H7 (cell line): ENCODE data around the gene LCN12. TPM values are rescaled to one million over a fixed set of nuclear protein-coding genes. Genes with fewer than 3 reads are reported as not detected.

ENCODE experiments used
- DNase-seq: peaks from one replicate; pipeline ENCODE4 v3.0.0; 2012
- H3K27me3 ChIP-seq: 2 replicates; pipeline ENCODE4 v1.6.0; 2011; ENCODE audit warnings: mild to moderate bottlenecking, low read length; ENCODE audit not compliant: control insufficient read depth, insufficient read depth
- H3K36me3 ChIP-seq: replicated peaks from 2 replicates; pipeline ENCODE4 v1.5.1; 2011; ENCODE audit warnings: low read length; ENCODE audit not compliant: control insufficient read depth, insufficient read depth
- H3K4me3 ChIP-seq: 2 replicates; pipeline ENCODE4 v1.5.1; 2011; ENCODE audit warnings: low read depth, mild to moderate bottlenecking, control low read depth, low read length, moderate library complexity; ENCODE audit not compliant: insufficient read depth
- total RNA-seq: library from RNA; depleted of rRNA; stranded (reverse); fragments of >200 nt; shearing (Covaris generic); gene quantifications from 2 replicates; pipeline ENCODE4 v1.2.3, GENCODE V29; 2014

LCN12 gene
- total RNA-seq, 1 experiment from 2014 or later = 0.38 TPM

DNA sequence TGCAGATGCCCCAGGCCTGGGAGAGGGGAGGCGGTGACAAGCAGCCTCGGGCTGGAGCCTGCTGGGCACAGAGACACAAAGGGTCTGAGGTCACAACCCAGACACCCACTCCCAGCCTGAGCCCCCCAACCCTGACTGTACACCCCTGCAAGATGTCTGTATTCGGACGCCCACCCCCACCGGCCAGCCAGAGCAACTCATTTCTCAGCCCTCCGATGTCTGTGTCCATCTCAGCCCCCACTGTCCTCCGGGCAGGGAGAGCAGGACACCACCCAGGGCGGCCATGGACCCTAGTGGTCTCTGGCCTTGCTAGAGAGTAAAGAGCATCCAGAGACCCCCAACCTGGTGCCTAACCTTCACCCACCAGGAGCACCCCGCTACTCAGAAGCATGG, 3.9 kb downstream of the LCN12 start:
- Histone ChIP-seq H3K36me3 (no peaks in the 10 kb centered on the region), H3K27me3 (no peaks in the 10 kb centered on the region), H3K4me3 (no peak overlapping the region)
- DNase-seq = no peak

- no peaks in the 10 kb centered on the region for H3K36me3 ChIP-seq
- no peak overlapping the region for H3K4me3 ChIP-seq
- no peaks in the 10 kb centered on the region for H3K27me3 ChIP-seq
- DNase-seq = no peak
Measured at GRCh38 chr9:136956604-136957003, 4.5 kb downstream of the LCN12 start.

DNA sequence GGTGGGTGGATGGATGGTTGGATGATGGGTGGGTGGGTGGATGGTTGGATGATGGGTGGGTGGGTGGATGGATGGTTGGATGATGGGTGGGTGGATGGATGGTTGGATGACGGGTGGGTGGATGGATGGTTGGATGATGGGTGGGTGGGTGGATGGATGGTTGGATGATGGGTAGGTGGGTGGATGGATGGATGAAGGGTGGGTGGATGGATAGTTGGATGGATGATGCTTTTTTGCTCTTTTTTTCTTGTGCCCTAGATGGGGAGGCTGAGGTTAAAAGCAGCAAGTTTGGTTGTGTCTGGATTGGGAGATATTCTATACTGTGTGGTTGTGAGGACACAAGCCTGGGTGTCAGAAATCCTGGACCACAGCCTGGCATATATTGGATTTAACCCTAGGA, 5.4 kb downstream of the LCN12 start:
- no peaks in the 10 kb centered on the region for H3K27me3 ChIP-seq
- no peak for DNase-seq
- no peaks in the 10 kb centered on the region for H3K36me3 ChIP-seq
- H3K4me3 ChIP-seq = no peak overlapping the region

- no peaks in the 10 kb centered on the region for H3K27me3 ChIP-seq
- DNase-seq = no peak
- H3K4me3 ChIP-seq = no peak overlapping the region
- no peaks in the 10 kb centered on the region for H3K36me3 ChIP-seq
Measured at GRCh38 chr9:136957901-136958300, 5.8 kb downstream of the LCN12 start.

- no peaks in the 10 kb centered on the region for H3K27me3 ChIP-seq
- no peak for DNase-seq
- no peaks in the 10 kb centered on the region for H3K36me3 ChIP-seq
- H3K4me3 ChIP-seq = no peak overlapping the region
Measured at GRCh38 chr9:136958473-136958872, 6.4 kb downstream of the LCN12 start.

DNA sequence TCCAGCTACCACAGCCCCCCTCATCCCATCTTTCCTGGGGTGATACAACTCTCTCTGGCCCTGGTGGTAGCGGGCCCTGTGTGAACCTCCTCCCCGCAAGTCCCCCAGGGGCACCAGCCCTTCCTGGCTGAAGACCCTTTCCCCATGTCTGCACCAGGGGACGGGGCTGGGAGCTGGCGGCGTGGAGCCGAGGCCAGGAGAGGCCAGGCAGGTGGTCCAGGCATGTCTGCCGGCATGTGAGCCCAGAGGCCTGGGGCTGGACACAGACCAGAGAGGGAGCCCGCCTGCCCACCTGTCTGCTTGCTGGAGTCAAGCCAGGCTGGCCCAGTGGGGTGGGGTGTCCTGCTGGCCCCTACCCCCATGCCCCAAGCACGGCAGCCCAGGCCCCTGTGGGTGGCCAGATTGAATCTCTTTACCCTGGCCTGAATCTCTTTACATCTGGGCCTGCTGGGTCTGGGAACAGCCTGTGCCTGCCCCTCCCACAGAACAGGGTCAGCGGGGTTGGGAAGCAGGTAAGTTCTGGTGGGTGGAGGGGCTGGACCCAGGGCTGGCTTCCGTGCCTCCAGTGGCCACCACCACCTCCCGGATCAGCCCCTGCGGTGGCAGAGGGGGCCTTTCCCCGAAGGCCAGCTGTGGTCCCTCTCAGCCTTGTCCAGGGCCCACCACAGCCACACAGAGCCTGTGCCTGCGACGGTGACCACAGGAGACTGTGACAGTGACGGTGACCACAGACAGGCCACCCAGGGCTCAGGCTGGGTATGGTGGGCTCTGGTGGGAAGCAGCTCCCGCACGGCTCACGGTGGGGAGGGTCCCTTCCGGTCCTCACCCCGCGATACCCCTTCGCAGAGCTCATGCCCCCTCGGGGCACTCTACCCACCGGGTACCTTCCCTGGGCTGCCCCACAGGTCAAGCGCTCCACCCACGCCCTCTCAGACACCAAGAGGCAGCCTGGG, 7.1 kb downstream of the LCN12 start:
- no peak overlapping the region for H3K4me3 ChIP-seq
- H3K27me3 ChIP-seq = no peaks in the 10 kb centered on the region
- no peak for DNase-seq
- H3K36me3 ChIP-seq = no peaks in the 10 kb centered on the region

DNA sequence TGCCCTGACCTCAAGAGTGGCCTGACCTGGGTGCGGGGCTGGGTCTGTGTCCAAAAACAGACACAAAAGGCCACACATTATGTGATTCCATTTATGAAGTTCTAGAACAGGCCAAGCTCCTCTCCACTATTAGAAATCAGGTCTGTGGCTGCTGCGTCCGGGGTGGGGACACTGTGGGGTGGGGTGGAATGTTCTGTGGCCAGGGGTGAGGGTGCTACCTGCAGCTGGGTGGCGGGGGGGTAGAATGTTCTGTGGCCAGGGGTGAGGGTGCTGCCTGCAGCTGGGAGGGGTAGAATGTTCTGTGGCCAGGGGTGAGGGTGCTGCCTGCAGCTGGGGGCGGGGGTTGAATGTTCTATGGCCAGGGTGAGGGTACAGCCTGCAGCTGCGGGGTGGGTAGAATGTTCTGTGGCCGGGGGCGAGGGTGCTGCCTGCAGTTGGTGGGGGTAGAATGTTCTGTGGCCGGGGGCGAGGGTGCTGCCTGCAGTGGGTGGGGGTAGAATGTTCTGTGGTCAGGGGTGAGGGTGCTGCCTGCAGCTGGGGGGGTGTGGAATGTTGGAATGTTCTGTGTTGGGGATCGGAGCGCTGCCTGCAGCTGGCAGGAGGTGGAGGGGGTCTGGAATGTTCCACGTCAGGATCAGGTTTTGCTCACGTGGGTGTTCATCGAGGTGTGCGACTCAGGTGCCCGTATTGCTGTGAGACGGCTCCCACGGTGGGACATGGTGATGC, 8.3 kb downstream of the LCN12 start:
- Histone ChIP-seq H3K36me3 (no peaks in the 10 kb centered on the region), H3K4me3 (no peak overlapping the region), H3K27me3 (no peaks in the 10 kb centered on the region)
- no peak for DNase-seq

DNA sequence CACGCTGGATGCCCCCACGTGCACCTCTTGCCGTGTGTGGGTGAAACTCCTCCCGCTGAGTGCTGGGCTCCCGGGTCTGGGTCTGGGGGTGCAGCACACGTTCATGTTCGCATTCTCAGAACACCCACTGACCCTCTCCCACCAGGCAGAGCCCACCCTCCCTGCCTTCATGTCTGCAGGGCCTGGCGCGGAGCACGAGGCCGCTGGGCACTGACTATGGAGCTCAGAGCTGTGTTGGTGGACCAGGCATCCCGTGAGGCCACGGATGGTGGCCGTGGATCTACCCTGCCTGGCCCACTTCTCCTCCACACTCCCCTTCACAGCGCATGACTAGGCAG, 8.8 kb downstream of the LCN12 start:
- Histone ChIP-seq H3K27me3 (no peaks in the 10 kb centered on the region), H3K36me3 (no peaks in the 10 kb centered on the region), H3K4me3 (no peak overlapping the region)
- no peak for DNase-seq

DNA sequence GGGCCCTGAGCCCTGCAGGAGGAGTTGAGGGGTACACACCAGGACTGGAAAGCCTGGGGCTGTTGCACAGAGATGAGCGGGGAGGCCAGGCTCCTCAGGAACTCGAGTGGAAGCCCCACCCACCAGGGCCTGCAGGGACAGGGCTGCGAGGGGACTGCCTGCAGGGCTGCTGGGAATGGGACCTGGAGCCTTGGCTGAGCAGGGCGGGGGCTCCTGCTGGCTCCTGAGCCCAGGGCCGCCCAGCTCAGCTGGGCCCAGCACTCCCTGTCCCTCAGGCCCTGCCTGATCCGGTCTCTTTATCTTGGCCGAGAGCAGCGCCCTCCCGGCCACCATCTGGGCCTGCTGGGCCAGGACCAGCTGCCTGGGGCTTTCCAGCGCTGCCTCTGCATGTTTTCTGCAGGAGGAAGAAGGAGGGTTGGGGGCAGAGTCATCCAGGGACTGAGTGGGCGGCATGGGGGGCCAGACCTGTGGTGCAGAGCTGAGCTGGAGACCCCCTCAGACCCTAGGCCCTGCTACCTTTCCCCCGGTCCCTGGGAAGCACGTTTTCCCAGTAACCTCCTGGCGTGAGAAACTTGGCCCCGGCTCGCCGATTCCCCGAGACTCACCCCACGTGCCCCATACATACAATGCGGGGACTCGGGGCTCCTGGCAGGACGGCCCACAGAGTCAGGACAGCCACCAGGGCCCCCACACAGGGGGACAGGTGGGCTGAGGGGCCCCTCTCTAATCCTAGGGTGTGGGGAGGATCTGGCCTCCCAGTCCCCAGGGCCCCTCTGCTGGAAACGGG, 9.4 kb downstream of the LCN12 start:
- no peak for DNase-seq
- H3K4me3 ChIP-seq = no peak overlapping the region
- H3K36me3 ChIP-seq = no peaks in the 10 kb centered on the region
- H3K27me3 ChIP-seq = no peaks in the 10 kb centered on the region

- H3K27me3 ChIP-seq = no peaks in the 10 kb centered on the region
- no peak overlapping the region for H3K4me3 ChIP-seq
- no peak for DNase-seq
- H3K36me3 ChIP-seq = no peaks in the 10 kb centered on the region
Measured at GRCh38 chr9:136962163-136962562, 10.1 kb downstream of the LCN12 start.

DNA sequence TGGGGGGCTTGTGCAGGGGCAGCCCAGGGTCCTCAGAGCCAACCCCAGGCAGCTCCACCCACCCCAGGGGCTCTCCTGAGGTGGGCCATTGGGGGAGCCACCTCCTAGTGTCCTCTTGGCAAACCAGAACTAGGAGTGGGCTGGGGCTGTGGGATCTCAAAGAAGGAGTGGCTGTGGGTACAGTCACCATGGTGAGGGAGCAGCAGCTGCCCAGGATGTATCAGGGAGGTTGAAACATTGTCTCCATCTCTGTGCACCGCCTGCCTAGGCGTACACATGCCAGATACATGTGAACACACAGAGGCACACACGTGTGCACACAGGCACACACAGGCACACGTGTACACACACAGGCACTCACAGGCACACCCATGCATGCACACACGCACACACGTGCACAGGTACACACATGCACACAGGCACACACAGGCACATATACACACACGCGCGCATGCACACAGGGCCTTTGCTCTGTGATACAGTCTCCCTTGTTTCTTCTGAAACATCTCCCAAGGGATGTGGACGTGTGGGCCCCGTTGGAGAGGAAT, 10.7 kb downstream of the LCN12 start:
- Histone ChIP-seq H3K4me3 (no peak overlapping the region), H3K36me3 (no peaks in the 10 kb centered on the region), H3K27me3 (no peaks in the 10 kb centered on the region)
- DNase-seq = no peak

DNA sequence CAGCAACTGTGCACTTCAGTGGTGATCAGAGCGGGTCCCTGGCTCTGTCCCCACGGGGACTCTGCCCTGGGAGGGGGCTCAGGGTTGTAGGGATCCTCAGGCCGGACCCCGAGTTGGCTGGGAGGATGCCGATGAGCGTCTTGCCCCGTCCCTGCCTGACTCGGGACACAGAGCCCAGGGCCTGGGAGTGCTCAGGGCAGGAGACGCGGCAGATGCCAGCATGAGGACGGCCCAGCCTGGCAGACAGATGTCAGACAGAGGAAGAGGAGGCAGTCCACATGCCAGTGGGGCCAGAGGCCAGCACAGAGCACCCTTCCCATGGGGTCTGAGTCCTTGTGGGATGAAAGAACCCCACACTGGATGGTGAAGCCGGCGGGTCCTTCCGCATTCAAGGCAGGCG, 11.3 kb downstream of the LCN12 start:
- DNase-seq = no peak
- Histone ChIP-seq H3K36me3 (no peaks in the 10 kb centered on the region), H3K27me3 (no peaks in the 10 kb centered on the region), H3K4me3 (no peak overlapping the region)

DNA sequence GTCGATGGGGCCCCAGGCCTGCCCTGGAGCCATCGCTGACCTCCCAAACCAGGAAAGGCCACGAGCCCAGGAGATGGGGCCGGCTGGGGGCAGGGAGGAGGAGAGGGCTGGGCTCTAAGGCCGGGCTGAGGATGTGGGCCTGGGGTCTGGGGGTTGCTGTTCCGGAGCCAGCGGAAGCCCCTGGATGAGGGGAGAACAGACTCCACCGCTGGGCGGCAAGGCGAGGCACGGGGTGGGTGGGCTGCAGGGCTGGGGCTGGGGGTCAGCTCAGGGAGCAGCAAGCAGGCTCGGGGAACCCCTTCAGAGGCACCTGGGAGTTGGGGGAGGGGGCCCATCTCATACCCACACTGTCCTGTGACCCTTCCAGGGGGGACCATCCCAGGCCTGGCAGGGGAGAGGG, 11.7 kb downstream of the LCN12 start:
- Histone ChIP-seq H3K4me3 (no peak overlapping the region), H3K36me3 (no peaks in the 10 kb centered on the region), H3K27me3 (no peaks in the 10 kb centered on the region)
- DNase-seq = no peak

DNA sequence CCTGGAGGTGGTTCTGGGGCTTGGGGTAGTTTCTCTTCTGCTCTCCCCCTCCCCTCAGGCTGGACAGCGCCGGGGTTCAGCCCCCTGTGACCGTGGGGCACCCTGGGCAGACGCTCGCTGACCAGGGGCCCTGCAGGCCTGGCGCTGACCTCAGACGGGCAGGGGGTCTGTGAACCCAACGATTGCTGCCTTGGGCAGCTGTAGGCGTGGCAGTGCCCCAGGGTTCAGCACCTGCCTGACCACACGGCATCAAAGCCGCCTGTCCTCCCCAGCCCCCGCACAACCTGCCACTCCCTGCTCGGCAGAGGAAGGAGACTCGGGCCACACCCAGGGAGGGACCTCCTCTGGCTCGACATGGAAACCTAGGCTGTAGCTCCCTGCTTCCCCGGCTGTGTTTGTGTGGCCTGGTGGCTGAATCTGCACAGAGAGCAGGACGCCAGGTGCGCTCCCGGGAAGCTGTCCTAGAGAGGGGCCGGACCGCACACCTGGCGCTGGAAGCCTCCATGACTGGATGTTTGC, 12.2 kb downstream of the LCN12 start:
- DNase-seq = no peak
- Histone ChIP-seq H3K27me3 (no peaks in the 10 kb centered on the region), H3K4me3 (no peak overlapping the region), H3K36me3 (no peaks in the 10 kb centered on the region)
